Activated CD4-positive, CD25-positive, alpha-beta regulatory T cell treated with anti-CD3 and anti-CD28 coated beads, Interleukin-2, amount 50 U/mL, for 72 hours (primary cell): Measurements from ENCODE around the gene TBC1D14.
"Not testable (repeated sequence)": the region's sequence is repeated elsewhere in the genome, so short reads cannot be mapped to it uniquely, and the experiment has no call there.

Experiments
- DNase-seq: peaks from one replicate; pipeline ENCODE4 v3.0.0; 2021

TBC1D14 gene

GRCh38 chr4:7068883-7069282 is 159.3 kb downstream of the TBC1D14 start:
- DNase-seq = no peak

GRCh38 chr4:7070729-7071511 is 161.3 kb downstream of the TBC1D14 start:
- peak; percentile 89 for DNase-seq

DNA sequence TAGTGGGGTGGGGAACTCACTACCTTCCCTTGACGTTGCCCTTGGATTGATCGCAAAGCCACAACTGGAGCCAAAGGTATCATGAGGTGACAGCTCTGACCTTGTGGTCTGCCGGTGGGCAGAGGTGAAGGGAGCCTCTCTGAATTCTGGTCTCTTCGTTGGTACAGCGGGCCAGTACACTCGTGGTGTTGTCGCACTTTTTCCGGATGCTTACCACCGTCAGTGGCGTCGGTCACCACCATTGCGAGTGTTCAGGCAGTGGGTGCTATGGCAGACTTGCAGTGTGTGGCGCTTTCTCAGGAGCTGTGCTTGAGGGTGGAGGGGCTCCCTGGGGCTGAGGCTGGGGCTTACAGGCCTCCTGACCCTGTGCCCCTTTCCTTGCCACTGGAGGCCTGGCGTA is 163.4 kb downstream of the TBC1D14 start:
- no peak for DNase-seq

- no peak for DNase-seq
Measured at GRCh38 chr4:7073526-7074390, 164.1 kb downstream of the TBC1D14 start.

DNA sequence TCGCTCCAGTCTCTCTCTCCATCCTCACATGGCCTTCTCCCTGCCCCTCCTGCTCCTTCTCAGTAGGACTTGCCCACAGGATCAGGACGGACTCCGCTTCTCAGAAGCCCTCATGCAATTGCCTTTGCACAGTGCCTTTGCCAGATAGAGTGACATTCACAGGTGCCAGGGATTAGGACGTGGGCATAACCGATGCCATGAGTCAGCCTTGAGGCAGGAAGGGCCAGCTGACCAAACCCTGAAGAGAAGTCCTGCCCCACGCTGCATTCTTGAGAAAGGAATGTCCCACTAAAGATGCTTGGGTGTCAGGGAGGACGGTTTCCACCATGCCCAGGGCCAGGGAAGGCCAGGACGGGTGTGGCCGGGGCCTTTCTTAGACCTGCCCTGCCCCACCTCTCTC is 164.8 kb downstream of the TBC1D14 start:
- DNase-seq = no peak

DNA sequence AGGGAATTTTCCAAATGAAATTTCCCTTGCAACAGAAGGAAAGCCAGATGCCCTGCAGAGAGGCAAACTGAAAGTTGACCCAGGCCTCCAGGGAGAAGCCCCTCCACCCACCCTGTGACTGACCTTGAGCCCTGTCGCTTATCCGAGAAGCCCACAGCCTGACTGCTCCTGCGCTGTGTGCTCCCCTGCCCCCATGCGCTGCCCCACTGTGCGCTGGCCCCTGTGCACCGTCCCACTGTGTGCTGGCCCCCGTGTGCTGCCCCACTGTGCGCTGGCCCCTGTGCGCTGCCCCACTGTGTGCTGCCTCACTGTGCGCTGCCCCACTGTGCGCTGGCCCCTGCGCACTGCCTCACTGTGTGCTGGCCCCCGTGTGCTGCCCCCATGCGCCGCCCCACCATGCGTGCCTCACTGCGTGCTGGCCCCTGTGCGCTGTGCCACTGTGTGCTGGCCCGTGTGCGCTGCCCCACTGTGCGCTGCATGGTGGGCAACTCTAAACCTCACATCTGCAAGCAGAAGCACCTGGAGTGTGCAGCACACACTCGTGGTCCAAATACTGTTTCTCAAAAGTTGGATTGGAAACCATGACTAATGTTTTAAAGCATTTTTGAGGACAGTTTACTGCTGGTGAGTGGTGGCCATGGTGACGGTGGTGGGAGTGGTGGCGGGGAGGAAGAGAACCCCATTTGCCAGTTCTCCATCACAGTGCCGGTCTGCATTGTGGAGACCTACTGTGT is 166.5 kb downstream of the TBC1D14 start:
- no peak for DNase-seq

GRCh38 chr4:7076696-7077082 is 167.1 kb downstream of the TBC1D14 start:
- DNase-seq = no peak

- no peak for DNase-seq
Measured at GRCh38 chr4:7077371-7077770, 167.7 kb downstream of the TBC1D14 start.

DNA sequence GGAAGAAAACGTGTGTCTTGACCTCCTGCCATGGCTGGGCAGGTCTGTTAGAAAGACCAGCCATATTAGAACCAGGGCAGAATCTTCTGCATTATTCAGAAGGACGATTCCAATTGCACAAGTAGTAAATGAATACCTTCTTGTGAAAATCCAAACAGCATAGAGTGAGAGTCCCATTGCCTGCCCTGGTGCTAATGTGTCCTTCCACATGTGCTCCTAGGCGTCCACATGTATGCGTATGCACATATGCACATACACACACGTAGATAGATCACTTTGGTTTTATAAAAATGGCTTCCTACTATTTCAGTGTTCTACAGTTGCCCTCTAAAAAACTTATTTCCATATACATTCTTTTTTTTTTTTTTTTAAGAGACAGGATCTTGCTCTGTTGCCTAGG is 168.4 kb downstream of the TBC1D14 start:
- no peak for DNase-seq

DNA sequence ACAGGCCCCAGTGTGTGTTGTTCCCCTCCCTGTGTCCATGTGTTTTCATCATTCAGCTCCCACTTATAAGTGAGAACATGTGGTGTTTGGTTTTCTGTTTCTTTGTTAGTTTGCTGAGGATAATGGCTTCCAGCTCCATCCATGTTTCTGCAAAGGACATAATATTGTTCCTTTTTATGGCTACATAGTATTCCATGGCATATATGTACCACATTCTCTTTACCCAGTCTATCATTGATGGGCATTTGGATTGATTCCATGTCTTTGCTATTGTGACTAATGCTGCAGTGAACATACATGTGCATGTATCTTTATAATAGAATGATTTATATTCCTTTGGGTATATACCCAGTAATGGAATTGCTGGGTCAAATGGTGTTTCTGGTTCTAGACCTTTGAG is 169.9 kb downstream of the TBC1D14 start:
- DNase-seq = not testable (repeated sequence)

GRCh38 chr4:7079909-7080308 is 170.3 kb downstream of the TBC1D14 start:
- not testable (repeated sequence) for DNase-seq
